ENCODE results near the gene TOR2A. TPM values are rescaled to one million over a fixed set of nuclear protein-coding genes. Genes with fewer than 3 reads are reported as not detected.

TOR2A gene
- total RNA-seq, 1 donor from 2014 or later = 15.1 TPM

DNA sequence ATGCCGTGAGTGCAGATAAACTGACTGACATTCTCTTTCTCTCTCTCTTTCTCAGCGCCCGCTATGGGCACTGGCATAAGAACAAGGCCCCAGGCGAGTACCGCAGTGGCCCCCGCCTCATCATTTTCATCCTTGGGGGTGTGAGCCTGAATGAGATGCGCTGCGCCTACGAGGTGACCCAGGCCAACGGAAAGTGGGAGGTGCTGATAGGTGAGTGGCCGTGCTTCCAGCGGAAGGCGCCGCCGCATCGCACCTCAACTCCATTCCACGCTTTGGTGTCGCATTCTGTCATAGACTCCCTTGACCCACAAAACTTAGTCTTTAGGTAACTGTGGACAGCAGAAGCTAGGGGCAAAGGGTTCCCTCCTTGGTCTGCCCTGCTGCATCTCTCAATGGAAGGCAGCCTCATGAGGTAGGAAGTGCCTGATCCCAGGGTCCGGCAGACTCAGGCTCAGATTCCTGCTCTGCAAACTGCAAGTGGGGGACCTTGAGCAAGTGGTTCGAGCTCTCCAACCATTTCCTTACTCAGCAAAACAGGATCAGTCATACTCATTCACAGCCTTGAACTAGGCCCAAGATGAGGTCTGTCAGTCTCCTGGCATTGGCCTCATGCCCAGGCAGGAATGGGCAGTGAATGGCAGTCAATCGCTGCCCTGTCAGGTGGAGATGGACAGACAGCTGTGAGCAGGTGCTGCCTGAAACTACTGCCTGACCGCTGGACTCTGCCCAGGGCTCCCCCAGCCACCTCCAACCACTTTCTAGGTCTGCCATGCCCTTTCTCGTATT lies 52.5 kb downstream of the TOR2A start:
- Mint-ChIP-seq H3K4me1 (no peaks in the 10 kb centered on the region), H3K27me3 (peaks cover 14% of the 10 kb centered on the region), H3K9me3 (no peaks in the 10 kb centered on the region), H3K4me3 (no peak overlapping the region), H3K27ac (no peak overlapping the region), H3K36me3 (ENCODE audit: low read depth) (no peaks in the 10 kb centered on the region)
- no peak for DNase-seq
- intact Hi-C loops (cut with micrococcal nuclease) = no loop called here
- ATAC-seq (ENCODE audit: low read depth) = no peak
- TF ChIP-seq CTCF (IDR thresholded peaks at IDR 0.05) = no peak
- ChIA-PET CTCF (no interaction called here), POLR2A (interaction anchor here (1.4 kb wide), 1 partner anchor 7 kb away, joined by 3 read pairs; no protein-coding TSS in a partner anchor)

Other genes with a start within 250 kb of the TOR2A start
- gene STXBP1, start 123.0 kb downstream of the TOR2A start, total RNA-seq = 0.20 and 0.73 TPM in 2 replicates
- gene CFAP157, start 28.3 kb downstream of the TOR2A start, total RNA-seq = not detected in 2 replicates
- gene PTRH1, start 19.6 kb downstream of the TOR2A start, total RNA-seq = 12.7 and 13.8 TPM in 2 replicates
- gene TTC16, start 19.2 kb downstream of the TOR2A start, total RNA-seq = not detected in 2 replicates
- gene SH2D3C, start 43.4 kb upstream of the TOR2A start, total RNA-seq = 49.2 and 51.8 TPM in 2 replicates
- 132 and 137 TPM in 2 replicates for gene CDK9, start 50.7 kb upstream of the TOR2A start, total RNA-seq
- gene FPGS, start 67.6 kb upstream of the TOR2A start, total RNA-seq = 105 and 135 TPM in 2 replicates
- 4.8 and 6.1 TPM in 2 replicates for gene ENG, start 119.4 kb upstream of the TOR2A start, total RNA-seq
- 6.9 and 8.1 TPM in 2 replicates for gene AK1, start 142.4 kb upstream of the TOR2A start, total RNA-seq
- 39.9 and 47.5 TPM in 2 replicates for gene ST6GALNAC6, start 164.3 kb upstream of the TOR2A start, total RNA-seq
- 71.3 and 85.4 TPM in 2 replicates for gene ST6GALNAC4, start 181.7 kb upstream of the TOR2A start, total RNA-seq
- 1.7 and 1.8 TPM in 2 replicates for gene PIP5KL1, start 195.5 kb upstream of the TOR2A start, total RNA-seq
- 41.4 and 50.6 TPM in 2 replicates for gene DPM2, start 202.6 kb upstream of the TOR2A start, total RNA-seq
- 65.8 and 88.1 TPM in 2 replicates for gene EEIG1, start 245.7 kb upstream of the TOR2A start, total RNA-seq

Measured in activated B cell treated with CpG ODN at 0.5 μM for 24 hours (primary cell).